Mesendoderm (in vitro differentiated cells): ENCODE data around the gene GALNT7. TPM values are rescaled to one million over a fixed set of nuclear protein-coding genes. Genes with fewer than 3 reads are reported as not detected.

ENCODE experiments used
- small RNA-seq: library from polyadenylated mRNA; stranded (forward); fragments of <200 nt; extraction: miRNeasy Mini kit (QIAGEN cat#:217004); gene quantifications from one replicate; pipeline ENCODE3, GENCODE V24; 2013; ENCODE audit not compliant: insufficient read depth

Gene GALNT7

Small RNAs within 50 kb of the gene (small RNA-seq; reads per million reads assigned to genes)
- gene MIR548T (not detected), gene RN7SL253P (not detected)
